ENCODE measurements around the gene RIOK3.

Gene RIOK3

DNA sequence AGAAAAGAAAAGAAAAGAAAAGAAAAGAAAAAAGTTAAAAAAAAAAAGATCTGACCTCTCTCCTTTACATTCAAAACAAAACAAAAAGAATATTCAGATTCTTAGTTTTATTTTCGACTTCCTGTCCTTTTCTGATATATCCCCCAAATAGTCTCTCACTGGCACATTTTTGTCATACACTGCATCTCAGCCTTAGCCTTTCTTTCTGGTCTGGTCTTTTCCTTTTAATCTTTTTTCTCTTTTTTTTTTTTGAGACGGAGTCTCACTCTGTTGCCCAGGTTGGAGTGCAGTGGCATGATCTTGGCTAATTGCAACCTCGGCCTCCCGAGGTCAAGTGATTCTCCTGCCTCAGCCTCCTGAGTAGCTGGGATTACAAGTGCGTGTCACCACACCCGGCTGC lies 1.6 kb upstream of the RIOK3 start:
- Histone ChIP-seq H3K27me3 (ENCODE audit: control insufficient read depth in 1 of 2, insufficient read depth in 2 of 2, low read length in 2 of 2) (no peaks in the 10 kb centered on the region), H3K9me3 (ENCODE audit: control insufficient read depth in 2 of 2, low read length in 2 of 2) (no peaks in the 10 kb centered on the region), H3K9ac (ENCODE audit: low read length in 2 of 2) (no peak overlapping the region), H3K4me1 (ENCODE audit: control insufficient read depth, insufficient read depth, low read length) (no peaks in the 10 kb centered on the region), H3K27ac (ENCODE audit: low read length) (no peak overlapping the region), H3K36me3 (ENCODE audit: control insufficient read depth in 2 of 2, insufficient read depth in 2 of 2, low read length in 2 of 2) (no peaks in the 10 kb centered on the region), H3K4me3 (ENCODE audit: low read length in 2 of 2) (no peak overlapping the region)

DNA sequence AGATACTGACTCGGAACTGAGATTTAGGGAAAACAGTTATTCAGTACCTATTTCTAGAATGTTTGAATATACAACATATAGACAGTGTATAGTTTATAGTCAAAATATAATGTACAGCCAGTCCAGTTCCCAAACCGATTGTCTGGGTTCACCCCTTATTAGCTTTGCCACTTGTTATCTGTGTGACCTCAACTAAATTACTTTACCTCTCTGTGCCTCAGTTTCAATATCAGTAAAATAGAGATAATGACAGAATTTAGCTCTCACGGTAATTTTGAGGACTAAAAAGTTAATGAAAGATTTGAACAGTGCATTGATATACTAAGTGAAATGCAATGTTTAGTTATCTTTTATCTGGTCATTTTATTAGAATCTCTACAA lies 750 bp upstream of the RIOK3 start:
- Histone ChIP-seq H3K27me3 (ENCODE audit: control insufficient read depth in 1 of 2, insufficient read depth in 2 of 2, low read length in 2 of 2) (no peaks in the 10 kb centered on the region), H3K27ac (ENCODE audit: low read length) (peak overlapping the region; percentile 89), H3K4me1 (ENCODE audit: control insufficient read depth, insufficient read depth, low read length) (no peaks in the 10 kb centered on the region), H3K36me3 (ENCODE audit: control insufficient read depth in 2 of 2, insufficient read depth in 2 of 2, low read length in 2 of 2) (no peaks in the 10 kb centered on the region), H3K4me3 (ENCODE audit: low read length in 2 of 2) (peak overlapping the region; percentile 97 to 99), H3K9me3 (ENCODE audit: control insufficient read depth in 2 of 2, low read length in 2 of 2) (no peaks in the 10 kb centered on the region), H3K9ac (ENCODE audit: low read length in 2 of 2) (peak overlapping the region; percentile 95 to 97)

DNA sequence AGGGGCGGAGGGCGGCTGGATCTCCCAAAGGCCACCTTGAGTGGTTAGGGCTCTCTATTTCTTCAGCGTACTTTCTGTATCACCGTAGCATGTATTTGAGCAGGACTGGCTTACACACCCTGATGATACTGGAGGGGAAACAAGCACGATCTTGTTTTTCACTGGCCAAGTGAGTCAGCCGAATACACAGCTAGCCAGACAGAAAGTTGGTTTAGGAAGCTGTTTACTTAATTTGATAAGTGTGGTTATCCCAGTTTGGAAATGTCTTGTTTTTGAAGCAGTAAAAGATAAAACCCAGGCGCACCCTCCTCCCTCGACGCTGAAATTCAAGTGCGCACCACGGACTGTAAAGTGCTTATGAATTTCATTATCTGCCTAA lies 582 bp downstream of the RIOK3 start:
- H3K9ac ChIP-seq (ENCODE audit: low read length in 2 of 2), result peak overlapping the region; percentile 95 to 97
- peak overlapping the region; percentile 97 to 99 for H3K4me3 ChIP-seq (ENCODE audit: low read length in 2 of 2)
- H3K4me1 ChIP-seq (ENCODE audit: control insufficient read depth, insufficient read depth, low read length), result peaks cover 6% of the 10 kb centered on the region
- no peaks in the 10 kb centered on the region for H3K27me3 ChIP-seq (ENCODE audit: control insufficient read depth in 1 of 2, insufficient read depth in 2 of 2, low read length in 2 of 2)
- H3K27ac ChIP-seq (ENCODE audit: low read length), result peak overlapping the region; percentile 89
- no peaks in the 10 kb centered on the region for H3K9me3 ChIP-seq (ENCODE audit: control insufficient read depth in 2 of 2, low read length in 2 of 2)
- no peaks in the 10 kb centered on the region for H3K36me3 ChIP-seq (ENCODE audit: control insufficient read depth in 2 of 2, insufficient read depth in 2 of 2, low read length in 2 of 2)

DNA sequence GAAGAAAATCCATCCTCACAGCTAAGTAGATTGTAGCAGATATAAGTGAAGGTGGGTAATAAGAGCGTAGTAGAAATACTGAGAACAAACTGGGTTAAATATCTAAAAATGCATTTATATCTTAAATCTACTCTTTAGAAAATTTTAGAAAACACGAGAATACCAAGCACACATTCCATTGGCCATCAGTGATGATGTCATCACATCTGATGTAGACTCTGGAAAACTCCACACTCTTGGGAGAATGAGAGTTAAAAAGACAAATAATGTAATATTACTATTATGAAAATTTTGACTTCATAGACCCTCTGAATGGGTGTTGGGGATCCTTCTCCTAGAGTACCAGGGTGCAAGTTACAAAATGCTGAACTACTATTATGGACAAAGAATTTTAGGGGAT lies 3.7 kb downstream of the RIOK3 start:
- Histone ChIP-seq H3K4me1 (ENCODE audit: control insufficient read depth, insufficient read depth, low read length) (peaks cover 9% of the 10 kb centered on the region), H3K4me3 (ENCODE audit: low read length in 2 of 2) (no peak overlapping the region), H3K27me3 (ENCODE audit: control insufficient read depth in 1 of 2, insufficient read depth in 2 of 2, low read length in 2 of 2) (no peaks in the 10 kb centered on the region), H3K27ac (ENCODE audit: low read length) (no peak overlapping the region), H3K9ac (ENCODE audit: low read length in 2 of 2) (no peak overlapping the region), H3K9me3 (ENCODE audit: control insufficient read depth in 2 of 2, low read length in 2 of 2) (no peaks in the 10 kb centered on the region), H3K36me3 (ENCODE audit: control insufficient read depth in 2 of 2, insufficient read depth in 2 of 2, low read length in 2 of 2) (no peaks in the 10 kb centered on the region)

DNA sequence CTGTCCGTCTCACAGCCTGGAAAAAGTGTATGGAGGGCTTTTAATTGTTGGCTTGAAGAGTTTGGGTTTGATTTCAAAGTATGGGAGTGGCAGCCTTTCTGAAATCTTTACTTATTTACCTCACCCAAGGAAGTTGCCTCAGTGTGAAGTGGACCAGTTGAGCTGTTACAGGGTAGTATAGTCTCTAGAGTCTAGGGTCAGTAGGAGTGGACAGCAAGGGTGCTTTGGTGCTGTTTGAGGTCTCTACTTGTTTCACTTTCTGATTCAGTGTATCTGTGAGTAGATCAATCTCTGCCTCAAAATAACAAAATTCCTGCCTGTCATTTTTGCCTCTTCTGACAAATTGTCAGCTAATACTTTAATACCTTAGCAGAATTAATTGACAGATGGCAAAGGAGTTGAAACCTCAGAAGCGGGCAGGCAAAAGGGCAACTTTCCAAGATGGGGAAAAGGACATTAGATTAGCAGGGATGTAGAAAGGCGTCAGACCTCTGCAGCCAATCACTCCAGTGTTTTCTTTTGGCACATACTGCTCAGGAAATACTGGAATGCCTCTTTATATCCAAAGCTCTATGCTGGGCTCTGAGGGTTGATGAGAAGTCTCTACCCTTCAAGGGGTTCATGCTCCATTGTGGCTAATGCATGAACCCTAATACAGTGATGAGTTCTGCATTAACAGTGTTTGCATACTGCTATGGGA lies 5.9 kb downstream of the RIOK3 start:
- Histone ChIP-seq H3K27ac (ENCODE audit: low read length) (no peak overlapping the region), H3K9me3 (ENCODE audit: control insufficient read depth in 2 of 2, low read length in 2 of 2) (no peaks in the 10 kb centered on the region), H3K4me1 (ENCODE audit: control insufficient read depth, insufficient read depth, low read length) (peaks cover 9% of the 10 kb centered on the region), H3K9ac (ENCODE audit: low read length in 2 of 2) (no peak overlapping the region), H3K27me3 (ENCODE audit: control insufficient read depth in 1 of 2, insufficient read depth in 2 of 2, low read length in 2 of 2) (no peaks in the 10 kb centered on the region), H3K4me3 (ENCODE audit: low read length in 2 of 2) (no peak overlapping the region), H3K36me3 (ENCODE audit: control insufficient read depth in 2 of 2, insufficient read depth in 2 of 2, low read length in 2 of 2) (peaks cover 3 to 5% of the 10 kb centered on the region in 2 donors)

DNA sequence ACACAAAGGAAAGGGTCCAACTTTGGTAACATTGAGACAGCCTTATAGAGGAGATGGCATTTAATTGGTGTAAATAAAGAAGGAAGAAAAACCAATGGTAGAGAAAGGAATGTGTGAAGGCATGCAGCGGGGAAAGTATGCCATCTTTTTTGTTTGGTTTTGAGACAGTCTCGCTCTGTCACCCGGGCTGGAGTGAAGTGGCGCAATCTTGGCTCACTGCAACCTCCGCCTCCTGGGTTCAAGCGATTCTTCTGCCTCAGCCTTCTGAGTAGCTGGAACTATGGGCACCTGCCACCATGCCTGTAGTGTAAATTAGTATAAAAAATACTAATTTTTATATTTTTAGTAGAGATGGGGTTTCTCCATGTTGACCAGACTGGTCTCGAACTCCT lies 6.4 kb downstream of the RIOK3 start:
- Histone ChIP-seq H3K4me1 (ENCODE audit: control insufficient read depth, insufficient read depth, low read length) (peaks cover 9% of the 10 kb centered on the region), H3K36me3 (ENCODE audit: control insufficient read depth in 2 of 2, insufficient read depth in 2 of 2, low read length in 2 of 2) (peaks cover 3 to 7% of the 10 kb centered on the region in 2 donors), H3K27ac (ENCODE audit: low read length) (no peak overlapping the region), H3K4me3 (ENCODE audit: low read length in 2 of 2) (no peak overlapping the region), H3K9ac (ENCODE audit: low read length in 2 of 2) (no peak overlapping the region), H3K27me3 (ENCODE audit: control insufficient read depth in 1 of 2, insufficient read depth in 2 of 2, low read length in 2 of 2) (no peaks in the 10 kb centered on the region), H3K9me3 (ENCODE audit: control insufficient read depth in 2 of 2, low read length in 2 of 2) (no peaks in the 10 kb centered on the region)

DNA sequence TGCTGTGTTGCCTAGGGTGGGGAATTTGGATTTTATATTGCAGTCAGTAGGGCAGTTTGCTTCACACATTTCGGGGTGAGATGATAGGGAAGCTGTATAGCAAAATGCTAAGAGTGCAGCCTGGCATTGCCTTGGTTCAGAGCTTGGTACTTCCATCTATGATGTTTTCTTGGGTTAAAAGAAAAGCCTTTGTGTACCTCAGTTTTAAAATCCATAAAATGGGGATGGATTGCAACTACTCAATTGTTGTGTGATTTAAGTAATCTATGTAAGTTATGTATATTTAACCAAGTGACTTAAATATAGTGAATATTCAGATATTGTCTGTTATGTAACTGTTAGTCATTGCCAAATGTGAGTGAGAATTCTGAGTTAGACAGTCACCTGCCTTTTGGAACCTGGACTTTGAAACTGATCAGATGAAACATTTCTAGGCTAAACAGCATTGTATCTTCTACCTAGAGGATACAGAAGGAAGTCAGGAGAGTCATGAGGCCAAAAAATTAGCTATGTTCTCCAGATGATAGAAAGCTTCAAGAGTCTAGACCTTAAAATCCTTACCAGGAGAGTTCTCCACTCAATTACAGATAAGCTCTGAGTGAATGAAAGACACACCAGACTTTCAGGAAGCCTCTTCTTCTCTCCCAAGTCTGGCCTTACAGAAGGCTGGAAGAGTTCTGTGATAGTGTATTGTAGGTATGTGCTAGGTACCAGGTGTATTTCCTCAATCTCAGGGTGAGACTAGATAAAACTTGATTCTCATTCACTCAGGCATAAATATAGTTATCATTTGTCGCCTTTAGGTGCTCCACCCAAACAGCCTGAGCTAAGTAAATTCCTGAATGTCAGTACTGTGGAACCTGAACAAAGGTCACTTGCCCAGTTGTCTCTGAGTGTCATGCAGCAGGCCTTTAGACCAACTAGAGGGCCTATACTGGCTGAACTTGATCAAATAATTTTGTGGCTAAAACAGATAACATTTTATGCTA lies 7.5 kb downstream of the RIOK3 start:
- peaks cover 4 to 11% of the 10 kb centered on the region in 2 donors for H3K36me3 ChIP-seq (ENCODE audit: control insufficient read depth in 2 of 2, insufficient read depth in 2 of 2, low read length in 2 of 2)
- no peaks in the 10 kb centered on the region for H3K9me3 ChIP-seq (ENCODE audit: control insufficient read depth in 2 of 2, low read length in 2 of 2)
- no peak overlapping the region for H3K9ac ChIP-seq (ENCODE audit: low read length in 2 of 2)
- no peak overlapping the region for H3K27ac ChIP-seq (ENCODE audit: low read length)
- H3K27me3 ChIP-seq (ENCODE audit: control insufficient read depth in 1 of 2, insufficient read depth in 2 of 2, low read length in 2 of 2), result no peaks in the 10 kb centered on the region
- H3K4me1 ChIP-seq (ENCODE audit: control insufficient read depth, insufficient read depth, low read length), result peaks cover 9% of the 10 kb centered on the region
- H3K4me3 ChIP-seq (ENCODE audit: low read length in 2 of 2), result no peak overlapping the region

DNA sequence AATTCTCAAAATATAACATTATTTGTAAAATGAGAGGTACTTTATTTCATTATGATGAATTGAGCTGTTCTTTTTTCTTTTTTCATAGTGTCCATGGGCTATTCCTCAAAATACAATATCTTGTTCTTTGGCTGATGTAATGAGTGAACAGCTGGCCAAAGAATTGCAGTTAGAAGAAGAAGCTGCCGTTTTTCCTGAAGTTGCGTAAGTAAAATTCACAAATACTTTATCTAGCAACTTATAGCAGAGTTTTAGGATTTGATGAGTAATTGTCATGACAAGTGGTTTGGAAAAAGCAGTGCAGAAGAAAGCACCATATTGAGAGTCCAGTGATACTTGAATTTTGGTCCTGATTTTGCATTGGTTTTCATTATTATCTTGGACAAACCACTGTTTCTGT lies 9.8 kb downstream of the RIOK3 start:
- H3K9ac ChIP-seq (ENCODE audit: low read length in 2 of 2), result no peak overlapping the region
- H3K36me3 ChIP-seq (ENCODE audit: control insufficient read depth in 2 of 2, insufficient read depth in 2 of 2, low read length in 2 of 2), result peaks cover 13 to 23% of the 10 kb centered on the region in 2 donors
- H3K27ac ChIP-seq (ENCODE audit: low read length), result no peak overlapping the region
- H3K4me1 ChIP-seq (ENCODE audit: control insufficient read depth, insufficient read depth, low read length), result peaks cover 9% of the 10 kb centered on the region
- H3K9me3 ChIP-seq (ENCODE audit: control insufficient read depth in 2 of 2, low read length in 2 of 2), result no peaks in the 10 kb centered on the region
- no peak overlapping the region for H3K4me3 ChIP-seq (ENCODE audit: low read length in 2 of 2)
- H3K27me3 ChIP-seq (ENCODE audit: control insufficient read depth in 1 of 2, insufficient read depth in 2 of 2, low read length in 2 of 2), result no peaks in the 10 kb centered on the region

DNA sequence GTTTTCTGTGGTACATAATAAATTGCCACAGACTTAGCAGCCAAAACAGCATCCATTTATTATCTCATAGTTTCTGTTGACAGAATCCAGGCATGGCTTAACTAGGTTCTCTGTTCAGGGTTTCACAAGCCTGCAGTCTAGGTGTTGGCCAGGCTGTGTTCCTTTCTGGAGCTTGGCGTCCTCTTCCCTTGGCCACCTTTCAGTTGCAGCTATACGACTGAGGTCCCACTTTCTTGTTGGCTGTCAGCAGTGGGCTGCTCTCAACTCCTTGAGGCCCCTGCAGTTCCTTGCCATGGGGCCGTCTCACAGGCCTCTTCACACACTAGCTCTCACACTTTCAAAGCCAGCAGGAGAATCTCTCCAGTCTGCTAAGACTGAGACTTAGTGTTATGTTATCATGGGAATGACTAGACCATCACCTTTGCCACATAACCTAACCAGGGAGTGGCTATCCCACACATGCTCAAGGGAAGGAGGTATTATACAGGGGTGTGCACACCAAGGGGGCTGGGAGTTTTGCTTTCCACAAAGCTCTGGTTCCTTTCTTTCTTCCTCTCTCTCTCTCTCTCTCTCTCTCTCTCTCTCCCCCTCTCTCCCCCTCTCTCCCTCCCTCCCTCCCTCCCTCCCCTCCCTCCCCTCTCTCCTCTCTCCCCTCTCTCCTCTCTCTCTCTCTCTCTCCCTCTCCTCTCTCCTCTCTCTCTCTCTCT lies 15.8 kb downstream of the RIOK3 start:
- Histone ChIP-seq H3K9ac (ENCODE audit: low read length in 2 of 2) (no peak overlapping the region), H3K27me3 (ENCODE audit: control insufficient read depth in 1 of 2, insufficient read depth in 2 of 2, low read length in 2 of 2) (no peaks in the 10 kb centered on the region), H3K4me3 (ENCODE audit: low read length in 2 of 2) (no peak overlapping the region), H3K36me3 (ENCODE audit: control insufficient read depth in 2 of 2, insufficient read depth in 2 of 2, low read length in 2 of 2) (peaks cover 35 to 50% of the 10 kb centered on the region in 2 donors), H3K27ac (ENCODE audit: low read length) (no peak overlapping the region), H3K9me3 (ENCODE audit: control insufficient read depth in 2 of 2, low read length in 2 of 2) (no peaks in the 10 kb centered on the region), H3K4me1 (ENCODE audit: control insufficient read depth, insufficient read depth, low read length) (no peaks in the 10 kb centered on the region)

DNA sequence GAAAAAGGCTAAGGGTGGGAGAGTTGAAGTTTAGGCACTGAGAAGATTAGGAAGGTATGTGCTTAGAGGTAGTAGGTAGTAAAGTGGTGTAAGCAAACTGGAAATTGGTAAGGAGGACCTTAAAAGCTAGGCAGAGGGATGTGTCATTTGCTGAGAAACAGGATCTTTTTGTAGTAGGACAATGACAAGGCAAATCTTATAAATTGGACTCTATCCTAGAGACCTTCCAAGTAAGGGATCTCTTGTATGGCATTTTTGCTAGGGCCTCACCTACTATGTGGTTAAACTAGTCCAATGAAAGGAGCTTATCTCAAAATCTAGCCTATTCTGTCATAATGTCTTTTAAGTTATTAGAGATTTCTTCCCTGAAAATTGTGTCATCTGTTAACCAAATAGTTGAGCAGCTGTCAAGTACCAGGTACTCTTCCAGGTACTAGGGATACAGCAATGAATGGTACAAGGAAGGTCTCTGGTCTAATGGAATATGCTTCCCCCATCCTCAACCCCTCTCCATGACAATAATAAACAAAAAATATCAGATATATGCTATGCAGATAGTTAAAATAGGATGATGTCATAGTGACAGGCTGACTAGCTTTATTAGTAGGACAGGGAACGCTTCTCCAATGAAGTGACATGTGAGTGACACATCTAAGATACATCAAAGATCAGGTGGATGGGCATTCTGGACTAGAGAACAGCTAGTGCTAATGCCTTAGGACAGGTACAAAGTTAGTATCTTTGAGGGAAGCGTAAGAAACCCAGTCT lies 17.7 kb downstream of the RIOK3 start:
- no peaks in the 10 kb centered on the region for H3K27me3 ChIP-seq (ENCODE audit: control insufficient read depth in 1 of 2, insufficient read depth in 2 of 2, low read length in 2 of 2)
- no peaks in the 10 kb centered on the region for H3K9me3 ChIP-seq (ENCODE audit: control insufficient read depth in 2 of 2, low read length in 2 of 2)
- no peak overlapping the region for H3K9ac ChIP-seq (ENCODE audit: low read length in 2 of 2)
- no peaks in the 10 kb centered on the region for H3K4me1 ChIP-seq (ENCODE audit: control insufficient read depth, insufficient read depth, low read length)
- no peak overlapping the region for H3K27ac ChIP-seq (ENCODE audit: low read length)
- no peak overlapping the region for H3K4me3 ChIP-seq (ENCODE audit: low read length in 2 of 2)
- H3K36me3 ChIP-seq (ENCODE audit: control insufficient read depth in 2 of 2, insufficient read depth in 2 of 2, low read length in 2 of 2), result peaks cover 41 to 51% of the 10 kb centered on the region in 2 donors
